GM19240 (cell line): Measurements from ENCODE around the gene ARHGAP42.

ENCODE experiments used
- DNase-seq: peaks from one replicate; pipeline ENCODE4 v3.0.0; 2011; ENCODE audit warnings: low spot score; ENCODE audit not compliant: insufficient read length

ARHGAP42 gene

DNA sequence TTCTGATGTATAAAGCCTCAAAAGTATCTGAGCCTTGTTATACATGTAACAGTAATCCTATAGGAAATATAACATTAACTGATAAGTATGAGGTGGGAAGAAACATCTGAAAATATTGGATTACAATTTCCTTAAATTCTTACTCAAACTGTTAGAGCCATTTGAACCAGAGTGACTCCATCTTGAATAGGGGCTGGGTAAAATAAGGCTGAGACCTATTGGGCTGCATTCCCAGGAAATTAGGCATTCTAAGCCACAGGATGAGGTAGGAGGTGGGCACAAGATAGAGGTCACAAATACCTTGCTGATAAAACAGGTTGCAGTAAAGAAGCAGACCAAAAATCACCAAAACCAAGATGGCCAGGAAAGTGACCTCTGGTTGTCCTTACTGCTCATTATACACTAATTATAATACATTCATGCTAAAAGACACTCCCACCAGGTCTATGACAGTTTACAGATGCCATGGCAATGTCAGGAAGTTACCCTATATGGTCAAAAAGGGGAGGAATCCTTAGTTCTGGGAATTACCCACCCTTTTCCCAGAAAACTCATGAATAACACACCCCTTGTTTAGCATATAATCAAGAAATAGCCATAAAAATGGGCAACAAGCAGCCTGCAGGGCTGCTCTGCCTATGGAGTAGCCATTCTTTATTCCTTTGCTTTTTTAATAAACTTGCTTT is 327.7 kb downstream of the ARHGAP42 start:
- DNase-seq, result no peak

DNA sequence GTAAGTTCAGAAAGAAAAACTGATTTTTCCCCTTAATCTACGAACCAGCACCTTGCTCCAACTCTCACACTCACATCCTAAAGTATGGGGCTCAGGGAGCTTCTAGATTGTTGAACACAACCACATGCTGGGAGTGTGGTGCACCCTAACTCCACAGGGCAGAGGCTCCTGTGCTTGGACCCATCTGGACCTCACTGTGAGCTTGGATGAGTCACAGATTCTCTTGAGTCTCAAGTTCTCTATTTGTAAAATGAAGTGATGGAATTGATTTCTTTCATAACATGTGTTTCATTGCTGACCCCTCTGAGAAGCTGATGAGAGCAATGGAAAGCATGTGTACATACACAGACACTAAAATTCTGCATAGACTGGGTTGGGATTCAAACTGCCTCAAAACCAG is 332.8 kb downstream of the ARHGAP42 start:
- no peak for DNase-seq

DNA sequence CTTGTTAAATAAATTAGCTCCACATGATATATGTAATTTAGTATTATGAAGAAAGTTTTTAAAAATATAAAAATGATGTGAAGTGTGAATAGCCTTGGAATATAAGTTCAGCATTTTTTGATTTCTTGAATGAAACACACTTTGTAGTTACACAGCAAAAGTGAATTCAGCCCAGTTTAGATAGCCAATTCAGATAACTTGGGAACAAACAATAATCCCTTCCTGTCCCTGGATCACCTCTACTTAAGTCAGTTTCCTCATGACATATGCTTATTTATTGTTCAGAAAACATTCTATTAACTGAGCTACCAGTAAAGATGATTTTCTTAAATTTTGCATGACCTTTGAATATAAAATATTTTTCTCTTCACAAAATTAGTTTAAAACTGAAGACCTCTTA is 335.2 kb downstream of the ARHGAP42 start:
- DNase-seq, result no peak

DNA sequence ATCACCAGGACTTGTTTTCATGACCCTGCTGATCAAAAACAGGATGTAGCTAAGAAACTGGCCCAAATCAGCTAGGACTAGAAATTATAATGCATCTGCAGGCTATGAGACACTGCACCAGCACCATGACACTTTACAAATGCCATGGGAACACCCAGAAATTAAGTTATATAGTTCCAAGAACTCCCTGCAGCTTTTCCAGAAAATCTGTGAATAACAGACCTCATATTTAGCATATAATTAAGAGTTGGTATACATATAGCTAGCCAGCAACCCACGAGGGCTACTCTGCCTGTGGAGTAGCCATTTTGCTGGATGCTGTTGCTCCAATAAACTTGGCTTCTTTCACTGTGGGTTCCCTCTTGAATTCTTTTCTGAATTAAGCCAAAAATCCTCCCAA is 341.6 kb downstream of the ARHGAP42 start:
- DNase-seq, result no peak

DNA sequence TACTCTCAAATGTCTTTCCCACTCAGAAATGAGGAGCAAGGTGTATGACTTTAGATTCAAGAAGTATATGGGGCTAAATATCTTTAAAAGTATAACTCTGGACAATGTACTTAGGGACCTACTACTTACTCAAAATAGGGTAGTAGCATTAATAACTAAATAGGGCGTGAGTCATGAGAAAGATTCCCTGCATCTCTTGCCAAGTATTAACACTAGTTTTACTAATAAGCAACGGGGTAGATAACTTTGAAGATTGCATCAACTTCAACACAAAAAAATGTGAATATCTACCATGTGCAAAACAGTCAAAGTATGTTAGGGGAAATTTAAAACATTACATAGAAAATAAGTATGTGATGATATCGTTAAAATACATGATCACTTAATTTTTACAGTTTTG is 342.9 kb downstream of the ARHGAP42 start:
- no peak for DNase-seq

DNA sequence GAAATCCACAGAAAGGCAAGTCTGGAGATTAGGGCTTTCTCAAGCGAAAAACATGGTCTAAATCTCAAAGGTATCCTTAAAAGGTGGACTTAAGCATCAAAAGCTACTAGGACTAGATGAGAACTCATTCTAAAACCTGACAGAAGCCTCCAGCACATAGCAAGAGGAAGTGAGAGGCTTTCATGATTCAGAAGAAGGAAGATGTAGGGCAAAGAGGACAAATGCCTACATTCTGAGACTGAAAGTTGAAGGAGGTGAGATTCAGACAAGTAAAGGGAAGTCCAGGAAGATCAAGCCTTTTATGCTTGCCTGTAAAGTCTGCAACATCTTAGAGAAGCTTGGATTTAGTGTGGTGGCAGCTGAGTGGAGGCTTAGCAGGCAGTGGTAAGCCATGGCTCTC is 343.6 kb downstream of the ARHGAP42 start:
- DNase-seq, result no peak

DNA sequence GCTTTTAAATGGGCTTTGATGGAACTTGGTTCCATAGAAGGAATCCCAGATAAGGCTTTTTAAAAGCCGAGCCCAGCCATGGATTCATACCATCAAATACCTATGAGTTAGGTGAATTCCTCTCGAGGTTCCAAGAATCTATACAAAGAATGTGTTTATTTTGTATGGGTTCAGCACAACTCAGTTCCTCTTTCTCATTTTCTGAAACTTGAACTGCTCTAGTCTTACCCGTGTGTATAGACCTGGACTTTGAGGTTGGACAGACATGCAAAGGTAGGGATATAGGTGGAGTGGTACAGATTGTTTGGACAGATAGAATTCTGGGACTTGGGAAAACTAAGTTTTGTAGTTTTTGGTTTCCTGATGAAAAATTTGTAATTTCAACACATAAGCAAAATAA is 344.6 kb downstream of the ARHGAP42 start:
- no peak for DNase-seq

DNA sequence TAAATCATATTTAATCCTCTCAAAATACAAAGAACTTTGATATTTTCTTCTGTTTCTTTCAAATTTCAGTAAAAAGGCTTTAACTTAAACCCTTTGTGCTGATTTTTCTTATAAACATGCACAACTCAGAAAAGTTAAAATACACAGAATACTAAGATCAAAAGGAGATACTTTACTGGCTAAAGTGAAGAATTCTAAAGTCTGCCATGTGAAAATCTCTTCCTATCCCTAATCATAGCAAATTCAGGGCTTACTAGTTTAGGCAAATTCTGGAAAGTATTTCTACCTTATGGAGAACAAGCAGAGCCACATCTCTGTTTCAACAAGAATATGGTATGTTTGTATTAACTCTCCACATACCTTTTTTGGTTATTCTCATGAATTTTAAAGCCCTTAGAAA is 345.9 kb downstream of the ARHGAP42 start:
- no peak for DNase-seq

DNA sequence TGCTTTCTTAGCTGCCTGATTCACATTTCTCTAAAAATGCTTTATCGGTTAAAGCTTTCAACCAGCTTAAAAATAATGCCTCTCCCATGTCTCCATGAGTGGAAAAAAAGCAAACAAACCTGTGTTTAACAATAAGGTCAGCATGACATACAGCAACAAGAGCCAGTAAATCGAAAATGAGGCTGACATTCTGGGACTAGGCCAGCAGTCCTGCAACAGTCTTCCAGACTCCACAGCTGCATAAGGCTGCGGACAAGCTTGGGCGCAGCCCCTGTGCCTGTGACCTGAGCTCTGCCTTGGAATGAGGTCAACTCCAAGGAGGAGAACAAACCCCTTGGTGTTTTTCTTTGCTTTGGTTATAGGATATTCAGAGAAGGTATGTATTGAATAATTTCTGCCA is 347.0 kb downstream of the ARHGAP42 start:
- no peak for DNase-seq

DNA sequence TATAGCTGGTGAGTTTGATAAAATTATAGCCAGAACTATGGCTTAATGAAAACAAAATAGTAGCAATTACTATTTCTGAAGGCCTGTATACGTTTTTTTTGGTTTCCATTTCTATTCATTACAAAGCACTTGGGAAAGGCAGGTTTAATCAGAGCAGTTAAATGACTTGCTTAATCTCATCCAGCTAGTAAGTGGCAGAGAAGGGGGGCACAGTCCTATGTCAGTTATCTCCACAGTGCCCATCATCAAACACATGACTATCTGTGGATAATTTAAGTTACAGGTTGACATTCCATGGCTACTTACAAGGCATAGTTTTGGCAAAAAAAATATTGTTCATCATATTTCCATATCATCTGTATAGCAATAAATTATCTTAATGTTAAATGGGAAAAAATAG is 348.8 kb downstream of the ARHGAP42 start:
- DNase-seq, result no peak
